GM23338 (cell line): ENCODE measurements around the gene RFC1. TPM values are rescaled to one million over a fixed set of nuclear protein-coding genes. Genes with fewer than 3 reads are reported as not detected.
"Not testable (repeated sequence)": the region's sequence is repeated elsewhere in the genome, so short reads cannot be mapped to it uniquely, and the experiment has no call there.

Experiments used
- ATAC-seq: fragments of 200-7000 bp; cut with Tn5 transposase; 3 replicates; pipeline ENCODE4 v1.9.1; 2020
- DNase-seq: peaks from one replicate; pipeline ENCODE4 v3.0.0-alpha.2; 2015; ENCODE audit warnings: low spot score
- H2AFZ ChIP-seq: fragments of 200-600 bp; sonication (generic); 2 replicates; pipeline ENCODE4 v1.8.0; 2016; ENCODE audit warnings: antibody characterized with exemption, mild to moderate bottlenecking, moderate library complexity
- H3F3A ChIP-seq: fragments of 200-600 bp; sonication (generic); replicated peaks from 2 replicates; pipeline ENCODE4 v1.8.0; 2017; ENCODE audit warnings: antibody characterized with exemption, mixed run types, low read depth
- H3K27ac ChIP-seq: fragments of 200-600 bp; sonication (generic); 2 replicates; pipeline ENCODE4 v1.6.1; 2016; ENCODE audit warnings: low read depth
- H3K27me3 ChIP-seq: fragments of 200-600 bp; sonication (generic); 2 replicates; pipeline ENCODE4 v1.8.0; 2016; ENCODE audit warnings: mild to moderate bottlenecking, mixed run types, moderate library complexity; ENCODE audit not compliant: insufficient read depth
- H3K36me3 ChIP-seq: fragments of 200-600 bp; sonication (generic); 2 replicates; pipeline ENCODE4 v1.8.0; 2016; ENCODE audit warnings: mild to moderate bottlenecking; ENCODE audit not compliant: insufficient read depth
- H3K4me1 ChIP-seq: fragments of 200-600 bp; sonication (generic); 2 replicates; pipeline ENCODE4 v1.8.0; 2016; ENCODE audit warnings: mild to moderate bottlenecking, moderate library complexity; ENCODE audit not compliant: insufficient read depth
- H3K4me2 ChIP-seq: fragments of 200-600 bp; sonication (generic); 2 replicates; pipeline ENCODE4 v1.7.1; 2017; ENCODE audit warnings: mixed run types
- H3K4me3 ChIP-seq: fragments of 200-600 bp; sonication (generic); 2 replicates; pipeline ENCODE4 v1.6.1; 2016; ENCODE audit warnings: mixed run types
- H3K79me2 ChIP-seq: fragments of 200-600 bp; sonication (generic); replicated peaks from 2 replicates; pipeline ENCODE4 v1.8.0; 2017; ENCODE audit warnings: mild to moderate bottlenecking; ENCODE audit not compliant: insufficient read depth
- H3K9me2 ChIP-seq: fragments of 200-600 bp; sonication (generic); 2 replicates; pipeline ENCODE4 v1.8.0; 2017; ENCODE audit not compliant: insufficient read depth
- H4K20me1 ChIP-seq: fragments of 200-600 bp; sonication (generic); replicated peaks from 2 replicates; pipeline ENCODE4 v1.8.0; 2017; ENCODE audit warnings: mild to moderate bottlenecking; ENCODE audit not compliant: insufficient read depth
- H3K27ac Mint-ChIP-seq: 2 replicates; pipeline ENCODE4 v1.8.0; 2020; ENCODE audit warnings: inconsistent platforms, mild to moderate bottlenecking, moderate library complexity, mixed read lengths
- H3K27me3 Mint-ChIP-seq: 3 replicates; pipeline ENCODE4 v1.8.0; 2022; ENCODE audit warnings: low read depth, mild to moderate bottlenecking, moderate library complexity, mixed read lengths, inconsistent platforms; ENCODE audit not compliant: insufficient read depth, poor library complexity
- H3K36me3 Mint-ChIP-seq: 3 replicates; pipeline ENCODE4 v1.8.0; 2021; ENCODE audit warnings: low read depth, mild to moderate bottlenecking, inconsistent platforms, moderate library complexity, mixed read lengths
- H3K4me1 Mint-ChIP-seq: 3 replicates; pipeline ENCODE4 v1.8.0; 2020; ENCODE audit warnings: mild to moderate bottlenecking, inconsistent platforms, mixed read lengths
- H3K4me3 Mint-ChIP-seq: 3 replicates; pipeline ENCODE4 v1.8.0; 2021; ENCODE audit warnings: moderate library complexity, mild to moderate bottlenecking, inconsistent platforms, mixed read lengths
- H3K9me3 Mint-ChIP-seq: 3 replicates; pipeline ENCODE4 v1.8.0; 2020; ENCODE audit warnings: moderate library complexity, mild to moderate bottlenecking, inconsistent platforms, mixed read lengths
- polyA plus RNA-seq: library from polyadenylated mRNA; unstranded; fragments of >200 nt; fragmentation: Nextera tagmentation; extraction: Ambion mirVana; gene quantifications from 2 replicates; pipeline ENCODE4 v1.2.1, GENCODE V29; 2016
- total RNA-seq: library from RNA; depleted of rRNA; stranded (reverse); fragments of >200 nt; shearing (Covaris generic); gene quantifications from 2 replicates; pipeline ENCODE4 v1.2.3, GENCODE V29; 2014
- TF ChIP-seq, protein P1 (sequence below): fragments of 250-450 bp; sonication (Bioruptor Pico); IDR thresholded peaks from 2 replicates; pipeline ENCODE4 v1.5.0; 2020; ENCODE audit warnings: mild to moderate bottlenecking, moderate library complexity
- TF ChIP-seq, protein P2 (sequence below), 2 experiments: fragments of 200-600 bp in 1 of 2; sonication (generic) in 1 of 2; conservative IDR thresholded peaks; 2 replicates each; pipeline versions ENCODE4 v1.5.1 to v1.6.1; 2016 to 2017; ENCODE audit warnings: antibody characterized with exemption in 2 of 2, low read depth in 2 of 2, mild to moderate bottlenecking in 2 of 2, moderate library complexity in 1 of 2

The RFC1 gene
- total and polyA plus RNA-seq, 2 experiments from 2014 or later = 75.8 to 228 TPM

DNA sequence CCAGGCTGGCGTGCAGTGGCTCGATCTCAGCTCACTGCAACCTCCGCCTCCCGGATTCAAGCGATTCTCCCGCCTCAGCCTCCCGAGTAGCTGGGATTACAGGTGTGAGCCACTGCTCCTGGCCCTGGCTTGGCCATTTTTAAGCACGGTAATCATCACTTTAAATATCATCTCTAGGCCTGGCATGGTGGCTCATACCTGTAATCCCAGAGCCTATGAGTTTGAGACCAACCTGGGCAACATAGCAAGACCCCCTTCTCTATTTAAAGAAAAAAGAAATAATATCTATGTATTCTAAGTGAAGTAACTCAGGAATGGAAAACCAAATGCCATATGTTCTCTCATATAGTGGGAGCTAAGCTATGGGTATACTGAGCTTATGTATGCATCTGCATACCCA lies 45.4 kb upstream of the RFC1 start:
- H3K4me1 Mint-ChIP-seq, H3K27ac Mint-ChIP-seq: not testable (repeated sequence)

DNA sequence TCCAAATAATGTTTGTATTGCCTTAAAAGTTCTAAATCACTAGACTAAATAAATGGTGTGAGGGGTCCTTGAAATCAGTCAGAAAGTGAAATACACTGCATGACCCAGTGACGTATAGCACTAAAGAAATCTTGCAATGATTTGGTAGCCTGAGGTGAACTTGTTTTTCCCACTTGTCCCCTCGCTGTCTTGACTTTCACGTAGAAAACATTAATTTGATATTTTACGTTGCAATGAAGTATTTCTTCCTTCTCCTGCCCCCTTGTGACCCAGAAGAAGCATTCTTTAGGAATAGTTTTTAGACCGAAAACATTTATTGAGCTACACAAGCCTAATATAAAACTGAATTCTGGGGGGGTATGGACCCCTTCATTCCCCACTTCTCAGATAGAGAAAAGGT lies 44.3 kb upstream of the RFC1 start:
- Histone ChIP-seq H3K4me2 (no peak overlapping the region), H3K79me2 (no peaks in the 10 kb centered on the region), H3F3A (no peaks in the 10 kb centered on the region), H3K36me3 (no peaks in the 10 kb centered on the region), H3K9me2 (no peaks in the 10 kb centered on the region), H3K4me1 (no peaks in the 10 kb centered on the region), H4K20me1 (no peaks in the 10 kb centered on the region), H3K27me3 (no peaks in the 10 kb centered on the region), H3K4me3 (no peak overlapping the region), H3K27ac (no peak overlapping the region), H2AFZ (no peak overlapping the region)
- no peak overlapping the region for H3K27ac Mint-ChIP-seq
- TF ChIP-seq, protein P1, sequence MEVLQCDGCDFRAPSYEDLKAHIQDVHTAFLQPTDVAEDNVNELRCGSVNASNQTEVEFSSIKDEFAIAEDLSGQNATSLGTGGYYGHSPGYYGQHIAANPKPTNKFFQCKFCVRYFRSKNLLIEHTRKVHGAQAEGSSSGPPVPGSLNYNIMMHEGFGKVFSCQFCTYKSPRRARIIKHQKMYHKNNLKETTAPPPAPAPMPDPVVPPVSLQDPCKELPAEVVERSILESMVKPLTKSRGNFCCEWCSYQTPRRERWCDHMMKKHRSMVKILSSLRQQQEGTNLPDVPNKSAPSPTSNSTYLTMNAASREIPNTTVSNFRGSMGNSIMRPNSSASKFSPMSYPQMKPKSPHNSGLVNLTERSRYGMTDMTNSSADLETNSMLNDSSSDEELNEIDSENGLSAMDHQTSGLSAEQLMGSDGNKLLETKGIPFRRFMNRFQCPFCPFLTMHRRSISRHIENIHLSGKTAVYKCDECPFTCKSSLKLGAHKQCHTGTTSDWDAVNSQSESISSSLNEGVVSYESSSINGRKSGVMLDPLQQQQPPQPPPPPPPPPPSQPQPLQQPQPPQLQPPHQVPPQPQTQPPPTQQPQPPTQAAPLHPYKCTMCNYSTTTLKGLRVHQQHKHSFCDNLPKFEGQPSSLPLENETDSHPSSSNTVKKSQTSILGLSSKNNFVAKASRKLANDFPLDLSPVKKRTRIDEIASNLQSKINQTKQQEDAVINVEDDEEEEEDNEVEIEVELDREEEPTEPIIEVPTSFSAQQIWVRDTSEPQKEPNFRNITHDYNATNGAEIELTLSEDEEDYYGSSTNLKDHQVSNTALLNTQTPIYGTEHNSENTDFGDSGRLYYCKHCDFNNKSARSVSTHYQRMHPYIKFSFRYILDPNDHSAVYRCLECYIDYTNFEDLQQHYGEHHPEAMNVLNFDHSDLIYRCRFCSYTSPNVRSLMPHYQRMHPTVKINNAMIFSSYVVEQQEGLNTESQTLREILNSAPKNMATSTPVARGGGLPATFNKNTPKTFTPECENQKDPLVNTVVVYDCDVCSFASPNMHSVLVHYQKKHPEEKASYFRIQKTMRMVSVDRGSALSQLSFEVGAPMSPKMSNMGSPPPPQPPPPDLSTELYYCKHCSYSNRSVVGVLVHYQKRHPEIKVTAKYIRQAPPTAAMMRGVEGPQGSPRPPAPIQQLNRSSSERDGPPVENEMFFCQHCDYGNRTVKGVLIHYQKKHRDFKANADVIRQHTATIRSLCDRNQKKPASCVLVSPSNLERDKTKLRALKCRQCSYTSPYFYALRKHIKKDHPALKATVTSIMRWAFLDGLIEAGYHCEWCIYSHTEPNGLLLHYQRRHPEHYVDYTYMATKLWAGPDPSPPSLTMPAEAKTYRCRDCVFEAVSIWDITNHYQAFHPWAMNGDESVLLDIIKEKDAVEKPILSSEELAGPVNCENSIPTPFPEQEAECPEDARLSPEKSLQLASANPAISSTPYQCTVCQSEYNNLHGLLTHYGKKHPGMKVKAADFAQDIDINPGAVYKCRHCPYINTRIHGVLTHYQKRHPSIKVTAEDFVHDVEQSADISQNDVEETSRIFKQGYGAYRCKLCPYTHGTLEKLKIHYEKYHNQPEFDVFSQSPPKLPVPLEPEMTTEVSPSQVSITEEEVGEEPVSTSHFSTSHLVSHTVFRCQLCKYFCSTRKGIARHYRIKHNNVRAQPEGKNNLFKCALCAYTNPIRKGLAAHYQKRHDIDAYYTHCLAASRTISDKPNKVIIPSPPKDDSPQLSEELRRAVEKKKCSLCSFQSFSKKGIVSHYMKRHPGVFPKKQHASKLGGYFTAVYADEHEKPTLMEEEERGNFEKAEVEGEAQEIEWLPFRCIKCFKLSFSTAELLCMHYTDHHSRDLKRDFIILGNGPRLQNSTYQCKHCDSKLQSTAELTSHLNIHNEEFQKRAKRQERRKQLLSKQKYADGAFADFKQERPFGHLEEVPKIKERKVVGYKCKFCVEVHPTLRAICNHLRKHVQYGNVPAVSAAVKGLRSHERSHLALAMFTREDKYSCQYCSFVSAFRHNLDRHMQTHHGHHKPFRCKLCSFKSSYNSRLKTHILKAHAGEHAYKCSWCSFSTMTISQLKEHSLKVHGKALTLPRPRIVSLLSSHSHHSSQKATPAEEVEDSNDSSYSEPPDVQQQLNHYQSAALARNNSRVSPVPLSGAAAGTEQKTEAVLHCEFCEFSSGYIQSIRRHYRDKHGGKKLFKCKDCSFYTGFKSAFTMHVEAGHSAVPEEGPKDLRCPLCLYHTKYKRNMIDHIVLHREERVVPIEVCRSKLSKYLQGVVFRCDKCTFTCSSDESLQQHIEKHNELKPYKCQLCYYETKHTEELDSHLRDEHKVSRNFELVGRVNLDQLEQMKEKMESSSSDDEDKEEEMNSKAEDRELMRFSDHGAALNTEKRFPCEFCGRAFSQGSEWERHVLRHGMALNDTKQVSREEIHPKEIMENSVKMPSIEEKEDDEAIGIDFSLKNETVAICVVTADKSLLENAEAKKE (CRISPR knock-in tag) = no peak
- TF ChIP-seq, protein P2, sequence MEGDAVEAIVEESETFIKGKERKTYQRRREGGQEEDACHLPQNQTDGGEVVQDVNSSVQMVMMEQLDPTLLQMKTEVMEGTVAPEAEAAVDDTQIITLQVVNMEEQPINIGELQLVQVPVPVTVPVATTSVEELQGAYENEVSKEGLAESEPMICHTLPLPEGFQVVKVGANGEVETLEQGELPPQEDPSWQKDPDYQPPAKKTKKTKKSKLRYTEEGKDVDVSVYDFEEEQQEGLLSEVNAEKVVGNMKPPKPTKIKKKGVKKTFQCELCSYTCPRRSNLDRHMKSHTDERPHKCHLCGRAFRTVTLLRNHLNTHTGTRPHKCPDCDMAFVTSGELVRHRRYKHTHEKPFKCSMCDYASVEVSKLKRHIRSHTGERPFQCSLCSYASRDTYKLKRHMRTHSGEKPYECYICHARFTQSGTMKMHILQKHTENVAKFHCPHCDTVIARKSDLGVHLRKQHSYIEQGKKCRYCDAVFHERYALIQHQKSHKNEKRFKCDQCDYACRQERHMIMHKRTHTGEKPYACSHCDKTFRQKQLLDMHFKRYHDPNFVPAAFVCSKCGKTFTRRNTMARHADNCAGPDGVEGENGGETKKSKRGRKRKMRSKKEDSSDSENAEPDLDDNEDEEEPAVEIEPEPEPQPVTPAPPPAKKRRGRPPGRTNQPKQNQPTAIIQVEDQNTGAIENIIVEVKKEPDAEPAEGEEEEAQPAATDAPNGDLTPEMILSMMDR (conservative IDR thresholded peaks at IDR 0.05; ENCODE audit: low read depth in 2 of 2) = peak in 1 of 2 experiments; percentile 15; a peak in 2 of 4 replicates
- no peaks in the 10 kb centered on the region for H3K4me1 Mint-ChIP-seq
- DNase-seq = no peak
- no peaks in the 10 kb centered on the region for H3K27me3 Mint-ChIP-seq
- no peaks in the 10 kb centered on the region for H3K36me3 Mint-ChIP-seq
- no peaks in the 10 kb centered on the region for H3K9me3 Mint-ChIP-seq
- H3K4me3 Mint-ChIP-seq = no peak overlapping the region
- no peak for ATAC-seq

More for the DNA sequence above, 45.4 kb upstream of the RFC1 start:
- not testable (repeated sequence) for H3K27me3 ChIP-seq, H3F3A ChIP-seq, ATAC-seq, H3K9me2 ChIP-seq, H3K4me2 ChIP-seq, H3K4me3 Mint-ChIP-seq, H3K27me3 Mint-ChIP-seq, H3K4me1 ChIP-seq, H3K27ac ChIP-seq, H3K36me3 ChIP-seq, H3K79me2 ChIP-seq, H3K9me3 Mint-ChIP-seq, H4K20me1 ChIP-seq, H3K36me3 Mint-ChIP-seq, DNase-seq, H3K4me3 ChIP-seq, H2AFZ ChIP-seq
